K562 (cell line): Measurements from ENCODE around the gene STUB1. TPM values are rescaled to one million over a fixed set of nuclear protein-coding genes. Genes with fewer than 3 reads are reported as not detected.

Experiments used
- BACH1 ChIP-seq: fragments of 200-800 bp; sonication (Bioruptor generic); IDR thresholded peaks from 2 replicates; pipeline ENCODE4 v1.6.1; 2016; ENCODE audit warnings: missing genetic modification characterization, missing compliant biosample characterization
- BCLAF1 ChIP-seq, 2 experiments: fragments of 450-650 bp in 1 of 2; IDR thresholded peaks; 2 replicates each; pipeline ENCODE4 v1.6.1; 2011 to 2017; ENCODE audit warnings: low read depth in 2 of 2, antibody characterized with exemption in 1 of 2, borderline replicate concordance in 1 of 2, low read length in 1 of 2, mild to moderate bottlenecking in 1 of 2, mixed read lengths in 1 of 2; ENCODE audit not compliant: control insufficient read depth in 1 of 2
- CEBPG ChIP-seq, 3 experiments: fragments of 200-800 bp in 1 of 3; sonication (Bioruptor generic) in 1 of 3; sonication (generic) in 1 of 3; formaldehyde crosslinking in 1 of 3; IDR thresholded peaks in 2 of 3; conservative IDR thresholded peaks in 1 of 3; 2 replicates each; pipeline versions ENCODE4 v1.6.1 to v1.8.0; 2016 to 2022; ENCODE audit warnings: missing compliant biosample characterization in 2 of 3, missing genetic modification characterization in 2 of 3, mild to moderate bottlenecking in 1 of 3, missing genetic modification reagents in 1 of 3
- IRF2 ChIP-seq: sonication (generic); formaldehyde crosslinking; IDR thresholded peaks from 2 replicates; pipeline ENCODE4 v1.8.1; 2022; ENCODE audit warnings: mild to moderate bottlenecking, missing genetic modification reagents
- IRF9 ChIP-seq: fragments of 450-650 bp; IDR thresholded peaks from 2 replicates; pipeline ENCODE4 v1.6.1; 2016; ENCODE audit warnings: missing biosample characterization, missing genetic modification characterization
- KLF13 ChIP-seq: fragments of 450-650 bp; IDR thresholded peaks from 2 replicates; pipeline ENCODE4 v1.6.1; 2016; ENCODE audit warnings: missing genetic modification characterization, low read depth, mild to moderate bottlenecking, missing compliant biosample characterization, moderate library complexity, borderline replicate concordance
- POLR2H ChIP-seq: IDR thresholded peaks from 2 replicates; pipeline ENCODE4 v1.6.1; 2016; ENCODE audit warnings: missing genetic modification characterization, low read depth, mild to moderate bottlenecking, control low read depth, missing compliant biosample characterization, moderate library complexity
- RBM15 ChIP-seq: fragments of 200-400 bp; formaldehyde crosslinking; IDR thresholded peaks from 2 replicates; pipeline ENCODE4 v1.6.1; 2018; ENCODE audit warnings: mild to moderate bottlenecking, low read length, moderate library complexity; ENCODE audit not compliant: insufficient read depth
- SIN3A ChIP-seq, 2 experiments: fragments of 150-350 bp in 1 of 2; IDR thresholded peaks; 2 replicates each; pipeline ENCODE4 v1.6.1; 2011 to 2016; ENCODE audit warnings: borderline replicate concordance in 2 of 2, low read depth in 2 of 2, low read length in 2 of 2, mild to moderate bottlenecking in 2 of 2, moderate library complexity in 2 of 2; ENCODE audit not compliant: control insufficient read depth in 1 of 2
- SPI1 ChIP-seq: IDR thresholded peaks from 2 replicates; pipeline ENCODE4 v1.6.1; 2011; ENCODE audit warnings: low read depth, low read length, control low read depth, borderline replicate concordance
- TCF7L2 ChIP-seq: fragments of 150-350 bp; IDR thresholded peaks from 2 replicates; pipeline ENCODE4 v1.6.1; 2016; ENCODE audit warnings: low read depth, mild to moderate bottlenecking, low read length, moderate library complexity
- TFE3 ChIP-seq: fragments of 450-650 bp; formaldehyde crosslinking; IDR thresholded peaks from 2 replicates; pipeline ENCODE4 v1.4.0; 2020; ENCODE audit warnings: mild to moderate bottlenecking, mixed read lengths
- ZBTB11 ChIP-seq, 3 experiments: fragments of 200-800 bp in 1 of 3; fragments of 250-450 bp in 1 of 3; fragments of 450-650 bp in 1 of 3; sonication (Bioruptor Pico) in 1 of 3; sonication (Bioruptor generic) in 1 of 3; formaldehyde crosslinking in 1 of 3; IDR thresholded peaks; 2 replicates each; pipeline versions ENCODE4 v1.6.1 to v1.8.0; 2016 to 2022; ENCODE audit warnings: mild to moderate bottlenecking in 2 of 3, missing genetic modification characterization in 2 of 3, missing compliant biosample characterization in 1 of 3, moderate library complexity in 1 of 3
- ZNF184 ChIP-seq: sonication (generic); formaldehyde crosslinking; IDR thresholded peaks from 2 replicates; pipeline ENCODE4 v1.5.0; 2020; ENCODE audit warnings: missing genetic modification reagents
- polyA plus RNA-seq, 8 experiments: library from polyadenylated mRNA; depleted of rRNA in 4 of 8; stranded (reverse) in 5 of 8; unstranded in 3 of 8; fragments of >200 nt; fragmentation: Nextera tagmentation in 2 of 8; fragmentation: Illumina TruSeq in 1 of 8; extraction: Ambion mirVana in 2 of 8; extraction: Trizol in 1 of 8; gene quantifications; 2 replicates each; pipeline versions ENCODE4 v1.2.1 to v1.2.3, GENCODE V29; 2011 to 2014; ENCODE audit warnings: inconsistent platforms in 1 of 8, missing spikeins in 1 of 8
- total RNA-seq, 7 experiments: library from RNA; depleted of rRNA in 6 of 7; stranded (reverse); fragments of >200 nt in 6 of 7; fragmentation: Illumina TruSeq in 2 of 7; extraction: Trizol in 2 of 7; gene quantifications; 2 replicates each; pipeline versions ENCODE4 v1.2.1 to v1.2.3, GENCODE V29; 2011 to 2021; ENCODE audit warnings: low replicate concordance in 1 of 7

The STUB1 gene
- total and polyA plus RNA-seq, 9 of the 15 experiments (the other 6 are each of a cell fraction or from before 2014, with no cell fraction given) = 10.6 to 251 (median 152) TPM

GRCh38 chr16:679814-680624, at the start of gene STUB1 (continued):
- peak; percentile 59 to 93 (median 66); a peak in 5 of 6 replicates for TF ChIP-seq ZBTB11 (CRISPR knock-in tag; IDR thresholded peaks at IDR 0.05)
- no peak for TF ChIP-seq TFE3 (CRISPR knock-in tag)
- TF ChIP-seq RBM15 = no peak
- no peak for TF ChIP-seq CEBPG (CRISPR knock-in tag; IDR thresholded peaks at IDR 0.05)
- no peak for TF ChIP-seq CEBPG (tag; conservative IDR thresholded peaks at IDR 0.05 in 1 of 2, IDR thresholded peaks at IDR 0.05 in 1 of 2)
- no peak for TF ChIP-seq IRF2 (CRISPR knock-in tag)
- no peak for TF ChIP-seq POLR2H (tag)
- peak; percentile 20 to 58; a peak in 2 of 4 replicates for TF ChIP-seq SIN3A (IDR thresholded peaks at IDR 0.05; ENCODE audit: borderline replicate concordance in 2 of 2, control insufficient read depth in 1 of 2, low read depth in 2 of 2, low read length in 2 of 2)
- no peak for TF ChIP-seq IRF9 (tag)
- no peak for TF ChIP-seq ZNF184 (CRISPR knock-in tag)
- no peak for TF ChIP-seq BCLAF1 (IDR thresholded peaks at IDR 0.05; ENCODE audit: borderline replicate concordance in 1 of 2, control insufficient read depth in 1 of 2, low read depth in 2 of 2, low read length in 1 of 2)
- no peak for TF ChIP-seq SPI1
- TF ChIP-seq TCF7L2 = no peak
- TF ChIP-seq BACH1 (tag) = no peak
- peak; percentile 69; the same call in 1 of the 2 replicates for TF ChIP-seq KLF13 (tag)
